Aorta (tissue), 4 donors: ENCODE measurements around the gene GMPR2. TPM values are rescaled to one million over a fixed set of nuclear protein-coding genes. Genes with fewer than 3 reads are reported as not detected.

Source experiments
- polyA plus RNA-seq, 2 donors: library from polyadenylated mRNA; stranded (reverse); fragments of 200-250 nt; gene quantifications; one replicate each; pipeline ENCODE4 v1.2.3, GENCODE V29; 2013
- total RNA-seq, 2 donors: library from RNA; stranded (reverse); fragmentation: NEBNext Ultra II Directional; extraction: Animal tissue kit (Norgen Biotek cat#: 25700); gene quantifications; one replicate each; pipeline ENCODE4 v1.2.1, GENCODE V29; 2021
- donor health status: healthy with polysubstance abuse.
- donor health status: Bipolar disorder and iron deficiency.
- donor health status: DM: no; HTN: no; CAD: no.
- donor health status: DM: yes; HTN: yes; CAD: no.

The GMPR2 gene
- total and polyA plus RNA-seq, 4 donors = 44.6 to 66.6 (median 57.1) TPM

Other genes with a start within 250 kb of the GMPR2 start
Only the 30 nearest of the 34 such genes appear.
- under 1 TPM; 0.24 to 0.42 TPM for gene CARMIL3, start 180.9 kb upstream of the GMPR2 start, total RNA-seq
- gene CARMIL3, start 180.9 kb upstream of the GMPR2 start, polyA plus RNA-seq = under 1 TPM in 1 of 2 donors, not detected in 1; 0.43 TPM
- under 1 TPM; 0.71 to 0.99 TPM for gene CPNE6, start 161.4 kb upstream of the GMPR2 start, total RNA-seq
- gene CPNE6, start 161.4 kb upstream of the GMPR2 start, polyA plus RNA-seq = under 1 TPM; 0.03 to 0.25 TPM
- gene PCK2, start 138.6 kb upstream of the GMPR2 start, total RNA-seq = 10 to 100 TPM; 19.6 to 22.5 TPM
- 10 to 100 TPM; 14.7 to 82.5 TPM for gene PCK2, start 138.6 kb upstream of the GMPR2 start, polyA plus RNA-seq
- gene DCAF11, start 118.2 kb upstream of the GMPR2 start, total RNA-seq = 10 to 100 TPM; 35.5 to 39.6 TPM
- gene DCAF11, start 118.2 kb upstream of the GMPR2 start, polyA plus RNA-seq = 10 to 100 TPM; 37.3 to 41.8 TPM
- 1 to 10 TPM; 1.1 to 1.4 TPM for gene NRL, start 118.0 kb upstream of the GMPR2 start, total RNA-seq
- gene NRL, start 118.0 kb upstream of the GMPR2 start, polyA plus RNA-seq = 1 to 10 TPM in 1 of 2 donors, under 1 TPM in 1; 0.63 to 1.3 TPM
- under 1 TPM; 0.71 to 0.75 TPM for gene FITM1, start 102.3 kb upstream of the GMPR2 start, total RNA-seq
- gene FITM1, start 102.3 kb upstream of the GMPR2 start, polyA plus RNA-seq = under 1 TPM in 1 of 2 donors, not detected in 1; 0.56 TPM
- gene PSME1, start 96.7 kb upstream of the GMPR2 start, total RNA-seq = 100 to 1,000 TPM; 112 to 125 TPM
- 100 to 1,000 TPM; 206 to 210 TPM for gene PSME1, start 96.7 kb upstream of the GMPR2 start, polyA plus RNA-seq
- gene EMC9, start 91.3 kb upstream of the GMPR2 start, total RNA-seq = 10 to 100 TPM; 12.8 to 15.3 TPM
- 10 to 100 TPM; 18.3 to 41.9 TPM for gene EMC9, start 91.3 kb upstream of the GMPR2 start, polyA plus RNA-seq
- 10 to 100 TPM; 86.1 to 93.6 TPM for gene PSME2, start 86.3 kb upstream of the GMPR2 start, total RNA-seq
- 100 to 1,000 TPM; 142 to 261 TPM for gene PSME2, start 86.3 kb upstream of the GMPR2 start, polyA plus RNA-seq
- gene RNF31, start 85.4 kb upstream of the GMPR2 start, total RNA-seq = 10 to 100 TPM; 51.6 to 61.1 TPM
- 100 to 1,000 TPM in 1 of 2 donors, 1 to 10 TPM in 1; 9.1 to 167 TPM for gene RNF31, start 85.4 kb upstream of the GMPR2 start, polyA plus RNA-seq
- 100 to 1,000 TPM; 113 to 117 TPM for gene IRF9, start 71.7 kb upstream of the GMPR2 start, total RNA-seq
- 100 to 1,000 TPM in 1 of 2 donors, 10 to 100 TPM in 1; 56.0 to 111 TPM for gene IRF9, start 71.7 kb upstream of the GMPR2 start, polyA plus RNA-seq
- gene REC8, start 60.8 kb upstream of the GMPR2 start, total RNA-seq = 10 to 100 TPM; 13.2 to 18.1 TPM
- gene REC8, start 60.8 kb upstream of the GMPR2 start, polyA plus RNA-seq = 1 to 10 TPM; 2.4 to 8.2 TPM
- gene IPO4, start 44.1 kb upstream of the GMPR2 start, total RNA-seq = 10 to 100 TPM; 23.4 to 29.3 TPM
- gene IPO4, start 44.1 kb upstream of the GMPR2 start, polyA plus RNA-seq = 10 to 100 TPM in 1 of 2 donors, 1 to 10 TPM in 1; 3.4 to 11.6 TPM
- gene TM9SF1, start 37.5 kb upstream of the GMPR2 start, total RNA-seq = 10 to 100 TPM; 35.3 to 37.3 TPM
- gene TM9SF1, start 37.5 kb upstream of the GMPR2 start, polyA plus RNA-seq = 10 to 100 TPM; 15.8 to 35.0 TPM
- under 1 TPM in 1 of 2 donors, not detected in 1; 0.39 TPM for gene TSSK4, start 27.2 kb upstream of the GMPR2 start, total RNA-seq
- not detected for gene TSSK4, start 27.2 kb upstream of the GMPR2 start, polyA plus RNA-seq
- 10 to 100 TPM; 38.3 to 45.8 TPM for gene CHMP4A, start 19.4 kb upstream of the GMPR2 start, total RNA-seq
- 100 to 1,000 TPM; 130 to 179 TPM for gene CHMP4A, start 19.4 kb upstream of the GMPR2 start, polyA plus RNA-seq
- gene MDP1, start 16.9 kb upstream of the GMPR2 start, total RNA-seq = 10 to 100 TPM; 15.2 to 19.5 TPM
- gene MDP1, start 16.9 kb upstream of the GMPR2 start, polyA plus RNA-seq = 10 to 100 TPM; 38.7 to 49.6 TPM
- 100 to 1,000 TPM; 122 to 123 TPM for gene NEDD8, start 562 bp upstream of the GMPR2 start, total RNA-seq
- 100 to 1,000 TPM; 222 to 345 TPM for gene NEDD8, start 562 bp upstream of the GMPR2 start, polyA plus RNA-seq
- 10 to 100 TPM; 78.3 to 79.2 TPM for gene TINF2, start 9.7 kb downstream of the GMPR2 start, total RNA-seq
- 10 to 100 TPM; 40.9 to 48.0 TPM for gene TINF2, start 9.7 kb downstream of the GMPR2 start, polyA plus RNA-seq
- 1 to 10 TPM in 1 of 2 donors, under 1 TPM in 1; 0.52 to 5.7 TPM for gene TGM1, start 30.2 kb downstream of the GMPR2 start, total RNA-seq
- 1 to 10 TPM in 1 of 2 donors, under 1 TPM in 1; 0.88 to 1.3 TPM for gene TGM1, start 30.2 kb downstream of the GMPR2 start, polyA plus RNA-seq
- gene RABGGTA, start 38.7 kb downstream of the GMPR2 start, total RNA-seq = 10 to 100 TPM; 17.1 to 26.1 TPM
- 10 to 100 TPM; 19.0 to 40.0 TPM for gene RABGGTA, start 38.7 kb downstream of the GMPR2 start, polyA plus RNA-seq
- 10 to 100 TPM; 21.2 to 27.3 TPM for gene DHRS1, start 66.9 kb downstream of the GMPR2 start, total RNA-seq
- 10 to 100 TPM; 29.6 to 33.2 TPM for gene DHRS1, start 66.9 kb downstream of the GMPR2 start, polyA plus RNA-seq
- gene NOP9, start 66.9 kb downstream of the GMPR2 start, total RNA-seq = 10 to 100 TPM; 17.8 to 19.9 TPM
- gene NOP9, start 66.9 kb downstream of the GMPR2 start, polyA plus RNA-seq = 10 to 100 TPM in 1 of 2 donors, 1 to 10 TPM in 1; 7.9 to 10.8 TPM
- 10 to 100 TPM; 12.2 to 13.9 TPM for gene CIDEB, start 75.0 kb downstream of the GMPR2 start, total RNA-seq
- 10 to 100 TPM in 1 of 2 donors, 1 to 10 TPM in 1; 3.3 to 17.2 TPM for gene CIDEB, start 75.0 kb downstream of the GMPR2 start, polyA plus RNA-seq
- 1 to 10 TPM; 3.7 to 5.5 TPM for gene LTB4R2, start 77.2 kb downstream of the GMPR2 start, total RNA-seq
- gene LTB4R2, start 77.2 kb downstream of the GMPR2 start, polyA plus RNA-seq = under 1 TPM; 0.38 to 0.95 TPM
- gene LTB4R, start 78.6 kb downstream of the GMPR2 start, total RNA-seq = 1 to 10 TPM; 7.0 to 8.2 TPM
- gene LTB4R, start 78.6 kb downstream of the GMPR2 start, polyA plus RNA-seq = 1 to 10 TPM; 2.9 to 5.2 TPM
- 100 to 1,000 TPM in 1 of 2 donors, 10 to 100 TPM in 1; 45.7 to 111 TPM for gene ADCY4, start 102.1 kb downstream of the GMPR2 start, total RNA-seq
- gene ADCY4, start 102.1 kb downstream of the GMPR2 start, polyA plus RNA-seq = 1 to 10 TPM in 1 of 2 donors, under 1 TPM in 1; 0.25 to 6.1 TPM
- gene RIPK3, start 107.1 kb downstream of the GMPR2 start, total RNA-seq = 10 to 100 TPM in 1 of 2 donors, 1 to 10 TPM in 1; 8.0 to 15.8 TPM
- gene RIPK3, start 107.1 kb downstream of the GMPR2 start, polyA plus RNA-seq = 1 to 10 TPM; 4.0 to 6.1 TPM
- 100 to 1,000 TPM in 1 of 2 donors, 10 to 100 TPM in 1; 85.5 to 121 TPM for gene NFATC4, start 135.3 kb downstream of the GMPR2 start, total RNA-seq
- 100 to 1,000 TPM in 1 of 2 donors, 10 to 100 TPM in 1; 23.0 to 572 TPM for gene NFATC4, start 135.3 kb downstream of the GMPR2 start, polyA plus RNA-seq
- 10 to 100 TPM; 11.2 to 31.6 TPM for gene NYNRIN, start 166.1 kb downstream of the GMPR2 start, total RNA-seq
- gene NYNRIN, start 166.1 kb downstream of the GMPR2 start, polyA plus RNA-seq = 1 to 10 TPM; 1.8 to 5.2 TPM